Calu3 (cell line): Measurements from ENCODE around the gene PRUNE2. TPM values are rescaled to one million over a fixed set of nuclear protein-coding genes. Genes with fewer than 3 reads are reported as not detected.

ENCODE experiments used
- BruUV-seq: library from RNA; stranded (reverse); fragments of 400-500 nt; replicated peaks from 2 replicates; lab custom pipeline; 2021; lab: Mats Ljungman, UMichigan
- CTCF ChIA-PET: fragments of 300-600 bp; sonication (Branson Sonifier 250); formaldehyde crosslinking; loops from one replicate; lab custom pipeline; 2022; ENCODE audit warnings: antibody characterized with exemption; lab: Charles Lee
- DNase-seq: peaks from one replicate; pipeline ENCODE4 v3.0.0; 2022
- H3K27ac Mint-ChIP-seq: one replicate; pipeline ENCODE4 v1.8.0; 2022; ENCODE audit warnings: mixed read lengths; ENCODE audit not compliant: unreplicated experiment
- H3K27me3 Mint-ChIP-seq: one replicate; pipeline ENCODE4 v1.8.0; 2022; ENCODE audit warnings: mixed read lengths; ENCODE audit not compliant: unreplicated experiment
- H3K36me3 Mint-ChIP-seq: one replicate; pipeline ENCODE4 v1.8.0; 2022; ENCODE audit warnings: mild to moderate bottlenecking, moderate library complexity, mixed read lengths; ENCODE audit not compliant: insufficient read depth, unreplicated experiment
- H3K4me1 Mint-ChIP-seq: one replicate; pipeline ENCODE4 v1.8.0; 2022; ENCODE audit warnings: mild to moderate bottlenecking, low read depth, mixed read lengths; ENCODE audit not compliant: unreplicated experiment
- H3K4me3 Mint-ChIP-seq: one replicate; pipeline ENCODE4 v1.8.0; 2022; ENCODE audit warnings: mild to moderate bottlenecking, low read depth, moderate library complexity, mixed read lengths; ENCODE audit not compliant: unreplicated experiment
- H3K9me3 Mint-ChIP-seq: one replicate; pipeline ENCODE4 v1.8.0; 2022; ENCODE audit warnings: low read depth, mixed read lengths; ENCODE audit not compliant: unreplicated experiment
- intact Hi-C: fragments of 100-400 bp; cut with micrococcal nuclease; formaldehyde crosslinking; loops from one replicate; pipeline ENCODE4 v1.10.0; 2022; ENCODE audit not compliant: unreplicated experiment
- total RNA-seq: library from RNA; stranded (reverse); gene quantifications from 2 replicates; pipeline ENCODE4 v1.2.3, GENCODE V29; 2022
- TF ChIP-seq, protein P1 (sequence below): fragments of 200-600 bp; IDR thresholded peaks from one replicate; pipeline ENCODE4 v1.8.0; 2022; ENCODE audit warnings: antibody characterized with exemption; ENCODE audit not compliant: unreplicated experiment

PRUNE2 gene
- total RNA-seq, 1 experiment from 2014 or later: 0.07 TPM

- TF ChIP-seq, protein P1, sequence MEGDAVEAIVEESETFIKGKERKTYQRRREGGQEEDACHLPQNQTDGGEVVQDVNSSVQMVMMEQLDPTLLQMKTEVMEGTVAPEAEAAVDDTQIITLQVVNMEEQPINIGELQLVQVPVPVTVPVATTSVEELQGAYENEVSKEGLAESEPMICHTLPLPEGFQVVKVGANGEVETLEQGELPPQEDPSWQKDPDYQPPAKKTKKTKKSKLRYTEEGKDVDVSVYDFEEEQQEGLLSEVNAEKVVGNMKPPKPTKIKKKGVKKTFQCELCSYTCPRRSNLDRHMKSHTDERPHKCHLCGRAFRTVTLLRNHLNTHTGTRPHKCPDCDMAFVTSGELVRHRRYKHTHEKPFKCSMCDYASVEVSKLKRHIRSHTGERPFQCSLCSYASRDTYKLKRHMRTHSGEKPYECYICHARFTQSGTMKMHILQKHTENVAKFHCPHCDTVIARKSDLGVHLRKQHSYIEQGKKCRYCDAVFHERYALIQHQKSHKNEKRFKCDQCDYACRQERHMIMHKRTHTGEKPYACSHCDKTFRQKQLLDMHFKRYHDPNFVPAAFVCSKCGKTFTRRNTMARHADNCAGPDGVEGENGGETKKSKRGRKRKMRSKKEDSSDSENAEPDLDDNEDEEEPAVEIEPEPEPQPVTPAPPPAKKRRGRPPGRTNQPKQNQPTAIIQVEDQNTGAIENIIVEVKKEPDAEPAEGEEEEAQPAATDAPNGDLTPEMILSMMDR: no peak
- Mint-ChIP-seq H3K4me3 (no peak overlapping the region), H3K9me3 (peaks cover 2% of the 10 kb centered on the region), H3K4me1 (no peaks in the 10 kb centered on the region), H3K36me3 (no peaks in the 10 kb centered on the region), H3K27ac (no peak overlapping the region), H3K27me3 (peaks cover 12% of the 10 kb centered on the region)
- no peak for DNase-seq
- intact Hi-C loops: no loop called here
- no TSS peak for BruUV-seq
- CTCF ChIA-PET: no interaction called here
Observed at GRCh38 chr9:76884823-76885222, 21.1 kb downstream of the PRUNE2 start.

DNA sequence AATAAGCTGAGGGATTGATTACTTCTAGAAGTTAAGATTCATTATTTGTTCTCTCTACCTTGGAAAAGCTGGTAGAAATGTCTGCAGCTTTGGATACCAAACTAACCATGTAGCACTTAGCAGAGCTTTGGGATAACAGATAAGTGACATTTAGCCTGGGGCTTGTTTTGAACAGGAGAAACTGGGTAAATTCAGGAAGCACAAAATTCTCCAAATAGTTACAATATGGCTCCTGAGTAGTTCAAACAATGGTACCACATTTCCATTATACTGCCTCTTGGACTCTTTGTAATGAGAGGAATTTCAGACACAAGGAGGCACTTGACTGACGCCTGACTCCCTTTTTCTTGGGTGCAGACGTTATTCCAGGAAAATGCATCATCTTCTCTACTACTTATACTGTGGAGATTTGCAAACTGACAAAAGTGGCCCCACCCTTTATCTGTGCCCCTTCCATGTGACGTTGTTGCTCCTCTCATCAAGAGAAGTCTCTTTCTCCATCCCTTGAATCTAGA, 22.5 kb downstream of the PRUNE2 start:
- no peaks in the 10 kb centered on the region for H3K4me1 Mint-ChIP-seq
- CTCF ChIA-PET: no interaction called here
- H3K9me3 Mint-ChIP-seq: peaks cover 2% of the 10 kb centered on the region

GRCh38 chr9:76882686-76883085, 23.2 kb downstream of the PRUNE2 start:
- H3K27me3 Mint-ChIP-seq: peaks cover 4% of the 10 kb centered on the region
- H3K27ac Mint-ChIP-seq: no peak overlapping the region
- H3K4me3 Mint-ChIP-seq: no peak overlapping the region
- no peaks in the 10 kb centered on the region for H3K4me1 Mint-ChIP-seq
- CTCF ChIA-PET: no interaction called here
- H3K36me3 Mint-ChIP-seq: no peaks in the 10 kb centered on the region
- no peak for DNase-seq
- BruUV-seq: no TSS peak
- intact Hi-C loops: no loop called here
- H3K9me3 Mint-ChIP-seq: peaks cover 2% of the 10 kb centered on the region
- TF ChIP-seq, protein P1: no peak

More for the DNA sequence above, 22.5 kb downstream of the PRUNE2 start:
- intact Hi-C loops: no loop called here
- BruUV-seq: no TSS peak
- peaks cover 12% of the 10 kb centered on the region for H3K27me3 Mint-ChIP-seq
- no peak overlapping the region for H3K27ac Mint-ChIP-seq
- TF ChIP-seq, protein P1: no peak
- DNase-seq: no peak
- no peaks in the 10 kb centered on the region for H3K36me3 Mint-ChIP-seq
- no peak overlapping the region for H3K4me3 Mint-ChIP-seq

GRCh38 chr9:76880210-76880609, 25.7 kb downstream of the PRUNE2 start:
- intact Hi-C loops: no loop called here
- Mint-ChIP-seq H3K9me3 (peaks cover 2% of the 10 kb centered on the region), H3K4me3 (no peak overlapping the region), H3K4me1 (no peaks in the 10 kb centered on the region), H3K36me3 (no peaks in the 10 kb centered on the region), H3K27me3 (peaks cover 17% of the 10 kb centered on the region), H3K27ac (no peak overlapping the region)
- TF ChIP-seq, protein P1: no peak
- BruUV-seq: no TSS peak
- no peak for DNase-seq
- CTCF ChIA-PET: no interaction called here
